Measurements from ENCODE around the gene GNPTAB.

GNPTAB gene

DNA sequence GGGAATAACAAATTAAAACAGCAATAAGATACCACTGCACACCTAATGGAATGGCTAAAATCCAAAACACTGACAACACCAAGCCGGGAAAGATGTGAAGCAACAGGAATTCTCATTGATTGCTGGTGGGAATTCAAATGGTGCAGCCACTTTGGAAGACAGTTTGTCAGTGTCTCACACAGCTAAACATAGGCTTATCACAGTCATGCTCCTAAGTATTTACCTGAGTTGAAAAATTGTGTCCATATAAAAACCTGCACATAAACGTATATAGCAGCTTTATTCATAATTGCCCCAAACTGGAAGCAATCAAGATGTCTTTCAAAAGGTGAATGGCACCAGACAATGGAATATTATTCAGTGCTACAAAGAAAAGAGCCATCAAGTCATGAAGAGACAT is 21.6 kb downstream of the GNPTAB start:
- H3K36me3 ChIP-seq, result no peaks in the 10 kb centered on the region
- H3K27ac ChIP-seq, result no peak overlapping the region
- no peak overlapping the region for H3K4me3 ChIP-seq (ENCODE audit: low read depth in 1 of 2, low read length in 1 of 2)
- H3K9me3 ChIP-seq, result no peaks in the 10 kb centered on the region
- no peaks in the 10 kb centered on the region for H3K27me3 ChIP-seq
- H3K4me1 ChIP-seq (ENCODE audit: control insufficient read depth in 1 of 2, insufficient read depth in 1 of 2, low read depth in 1 of 2, low read length in 1 of 2), result peaks cover 10 to 13% of the 10 kb centered on the region in 2 experiments
- TF ChIP-seq, protein P1, sequence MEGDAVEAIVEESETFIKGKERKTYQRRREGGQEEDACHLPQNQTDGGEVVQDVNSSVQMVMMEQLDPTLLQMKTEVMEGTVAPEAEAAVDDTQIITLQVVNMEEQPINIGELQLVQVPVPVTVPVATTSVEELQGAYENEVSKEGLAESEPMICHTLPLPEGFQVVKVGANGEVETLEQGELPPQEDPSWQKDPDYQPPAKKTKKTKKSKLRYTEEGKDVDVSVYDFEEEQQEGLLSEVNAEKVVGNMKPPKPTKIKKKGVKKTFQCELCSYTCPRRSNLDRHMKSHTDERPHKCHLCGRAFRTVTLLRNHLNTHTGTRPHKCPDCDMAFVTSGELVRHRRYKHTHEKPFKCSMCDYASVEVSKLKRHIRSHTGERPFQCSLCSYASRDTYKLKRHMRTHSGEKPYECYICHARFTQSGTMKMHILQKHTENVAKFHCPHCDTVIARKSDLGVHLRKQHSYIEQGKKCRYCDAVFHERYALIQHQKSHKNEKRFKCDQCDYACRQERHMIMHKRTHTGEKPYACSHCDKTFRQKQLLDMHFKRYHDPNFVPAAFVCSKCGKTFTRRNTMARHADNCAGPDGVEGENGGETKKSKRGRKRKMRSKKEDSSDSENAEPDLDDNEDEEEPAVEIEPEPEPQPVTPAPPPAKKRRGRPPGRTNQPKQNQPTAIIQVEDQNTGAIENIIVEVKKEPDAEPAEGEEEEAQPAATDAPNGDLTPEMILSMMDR (IDR thresholded peaks at IDR 0.05), result no peak

GRCh38 chr12:101806265-101806664 is 24.5 kb downstream of the GNPTAB start:
- TF ChIP-seq, protein P1 (IDR thresholded peaks at IDR 0.05), result no peak

DNA sequence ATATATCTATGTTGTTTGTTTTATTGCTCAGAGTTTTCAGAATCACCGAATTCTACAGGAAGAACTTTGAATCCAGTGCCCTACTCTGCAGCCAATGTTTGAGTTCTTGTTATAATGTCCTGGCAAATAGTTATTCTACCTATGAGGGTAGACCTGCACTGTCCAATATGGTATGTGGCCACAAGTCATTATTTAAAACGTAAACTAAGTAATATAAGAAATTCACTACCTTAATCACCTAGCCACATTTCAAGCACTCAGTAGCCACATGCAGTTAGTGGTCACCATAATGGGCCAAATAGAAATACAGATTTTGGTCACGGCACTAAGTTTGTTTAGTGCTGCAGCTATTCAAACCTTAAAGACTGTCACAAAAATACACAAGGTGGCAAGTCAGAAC is 26.4 kb downstream of the GNPTAB start:
- Histone ChIP-seq H3K27ac (no peak overlapping the region), H3K4me1 (ENCODE audit: control insufficient read depth in 1 of 2, insufficient read depth in 1 of 2, low read depth in 1 of 2, low read length in 1 of 2) (peaks cover 10 to 13% of the 10 kb centered on the region in 2 experiments), H3K27me3 (no peaks in the 10 kb centered on the region), H3K4me3 (ENCODE audit: low read depth in 1 of 2, low read length in 1 of 2) (no peak overlapping the region), H3K36me3 (no peaks in the 10 kb centered on the region), H3K9me3 (no peaks in the 10 kb centered on the region)
- TF ChIP-seq, protein P1 (IDR thresholded peaks at IDR 0.05), result no peak

More at GRCh38 chr12:101806265-101806664, 24.5 kb downstream of the GNPTAB start:
- Histone ChIP-seq H3K27ac (peak overlapping the region; percentile 53), H3K9me3 (no peaks in the 10 kb centered on the region), H3K4me3 (ENCODE audit: low read depth in 1 of 2, low read length in 1 of 2) (no peak overlapping the region), H3K36me3 (no peaks in the 10 kb centered on the region), H3K4me1 (ENCODE audit: control insufficient read depth in 1 of 2, insufficient read depth in 1 of 2, low read depth in 1 of 2, low read length in 1 of 2) (peaks cover 10 to 13% of the 10 kb centered on the region in 2 experiments), H3K27me3 (no peaks in the 10 kb centered on the region)

DNA sequence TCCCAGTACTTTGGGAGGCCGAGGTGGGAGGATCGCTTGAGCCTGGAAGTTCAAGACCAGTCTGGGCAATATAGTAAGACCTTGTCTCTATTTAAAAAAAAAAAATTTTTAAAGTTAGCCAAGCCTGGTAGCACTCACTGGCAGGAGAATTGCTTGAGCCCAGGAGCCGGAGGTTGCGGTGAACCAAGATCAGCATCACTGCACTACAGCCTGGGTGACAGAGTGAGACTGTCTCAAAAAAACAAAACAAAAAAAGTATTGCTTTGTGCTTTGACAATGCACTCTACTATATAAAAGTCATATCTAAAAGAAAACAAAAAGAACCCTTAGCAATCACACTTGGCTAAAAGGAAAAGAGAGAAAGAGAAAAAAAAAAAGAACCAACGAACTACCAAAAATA is 26.8 kb downstream of the GNPTAB start:
- Histone ChIP-seq H3K27ac (no peak overlapping the region), H3K9me3 (no peaks in the 10 kb centered on the region), H3K27me3 (no peaks in the 10 kb centered on the region), H3K36me3 (no peaks in the 10 kb centered on the region), H3K4me3 (ENCODE audit: low read depth in 1 of 2, low read length in 1 of 2) (no peak overlapping the region), H3K4me1 (ENCODE audit: control insufficient read depth in 1 of 2, insufficient read depth in 1 of 2, low read depth in 1 of 2, low read length in 1 of 2) (peaks cover 10 to 13% of the 10 kb centered on the region in 2 experiments)
- TF ChIP-seq, protein P1 (IDR thresholded peaks at IDR 0.05), result no peak

DNA sequence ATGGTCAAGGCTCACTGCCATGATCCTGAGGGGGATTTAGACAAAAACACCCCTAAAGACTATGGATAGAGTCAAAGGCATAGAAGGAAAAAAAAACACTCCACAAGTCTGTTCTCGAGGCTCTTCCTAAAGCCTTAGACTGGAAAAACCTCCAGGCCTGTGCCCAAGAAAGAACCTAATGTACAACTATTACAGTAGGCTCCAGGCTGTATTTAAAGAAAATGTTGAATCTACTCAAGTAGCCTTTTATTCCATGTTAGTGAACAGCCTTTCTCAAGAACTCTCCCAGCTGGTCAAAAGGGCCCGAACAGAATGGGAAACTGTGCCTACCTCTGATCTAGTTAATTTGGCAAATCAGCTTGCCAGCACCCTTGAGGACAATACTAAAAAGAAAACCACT is 28.3 kb downstream of the GNPTAB start:
- Histone ChIP-seq H3K36me3 (no peaks in the 10 kb centered on the region), H3K9me3 (no peaks in the 10 kb centered on the region), H3K4me1 (ENCODE audit: control insufficient read depth in 1 of 2, insufficient read depth in 1 of 2, low read depth in 1 of 2, low read length in 1 of 2) (peaks cover 10 to 23% of the 10 kb centered on the region in 2 experiments), H3K27ac (no peak overlapping the region), H3K27me3 (no peaks in the 10 kb centered on the region), H3K4me3 (ENCODE audit: low read depth in 1 of 2, low read length in 1 of 2) (no peak overlapping the region)
- TF ChIP-seq, protein P1 (IDR thresholded peaks at IDR 0.05), result no peak

DNA sequence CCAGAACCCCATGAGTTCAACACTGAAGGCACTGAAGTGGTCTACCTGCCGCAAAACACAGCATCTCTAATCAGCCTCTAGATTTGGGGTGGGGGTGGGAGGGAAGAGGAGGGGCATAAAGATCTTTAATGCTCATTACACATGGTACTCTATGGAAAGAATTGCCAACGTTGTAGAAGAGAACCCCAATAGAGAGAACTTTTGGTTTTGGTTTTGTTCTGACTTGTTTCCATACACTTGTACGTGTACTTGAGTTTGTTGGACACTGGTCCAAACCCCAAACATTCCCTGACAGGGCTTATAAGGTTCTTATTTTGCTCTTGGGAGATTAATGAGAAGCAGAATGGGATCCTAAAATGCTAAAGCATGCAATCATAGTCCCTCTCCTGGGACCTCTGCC is 31.0 kb downstream of the GNPTAB start:
- peaks cover 0 to 12% of the 10 kb centered on the region in 2 experiments for H3K4me1 ChIP-seq (ENCODE audit: control insufficient read depth in 1 of 2, insufficient read depth in 1 of 2, low read depth in 1 of 2, low read length in 1 of 2)
- no peaks in the 10 kb centered on the region for H3K36me3 ChIP-seq
- TF ChIP-seq, protein P1 (IDR thresholded peaks at IDR 0.05), result no peak
- H3K9me3 ChIP-seq, result no peaks in the 10 kb centered on the region
- H3K27me3 ChIP-seq, result no peaks in the 10 kb centered on the region
- H3K4me3 ChIP-seq (ENCODE audit: low read depth in 1 of 2, low read length in 1 of 2), result no peak overlapping the region
- H3K27ac ChIP-seq, result no peak overlapping the region

Measured in neutrophil (primary cell).